Upper lobe of right lung (tissue), 1 donor: Measurements from ENCODE around the gene SLC10A7. TPM values are rescaled to one million over a fixed set of nuclear protein-coding genes. Genes with fewer than 3 reads are reported as not detected.

ENCODE experiments used
- ATAC-seq: fragments of 200-7000 bp; cut with Tn5 transposase; one replicate; pipeline ENCODE4 v1.9.1; 2020; ENCODE audit warnings: mild to moderate bottlenecking, moderate library complexity
- DNase-seq: peaks from one replicate; pipeline ENCODE4 v3.0.0-alpha.2; 2020
- H3K27ac ChIP-seq: fragments of 200-600 bp; one replicate; pipeline ENCODE4 v1.8.0; 2022
- H3K27me3 ChIP-seq: fragments of 200-600 bp; one replicate; pipeline ENCODE4 v1.8.0; 2022; ENCODE audit warnings: mild to moderate bottlenecking
- H3K36me3 ChIP-seq: fragments of 200-600 bp; one replicate; pipeline ENCODE4 v1.8.0; 2022
- H3K4me1 ChIP-seq: fragments of 200-600 bp; one replicate; pipeline ENCODE4 v1.8.0; 2022
- H3K4me3 ChIP-seq: fragments of 200-600 bp; one replicate; pipeline ENCODE4 v1.8.0; 2022; ENCODE audit warnings: mild to moderate bottlenecking
- H3K9me3 ChIP-seq: fragments of 200-600 bp; one replicate; pipeline ENCODE4 v1.8.0; 2022
- CTCF ChIP-seq: fragments of 200-600 bp; IDR thresholded peaks from one replicate; pipeline ENCODE4 v1.8.0; 2022; ENCODE audit warnings: antibody characterized with exemption
- intact Hi-C: fragments of 100-400 bp; cut with DNase I; formaldehyde crosslinking; loops from one replicate; pipeline ENCODE4 v1.11.0; 2022
- total RNA-seq: library from RNA; stranded (reverse); fragmentation: NEBNext Ultra II Directional; extraction: Animal tissue kit (Norgen Biotek cat#: 25700); gene quantifications from one replicate; pipeline ENCODE4 v1.2.1, GENCODE V29; 2021
- donor health status: DM: no; HTN: yes; CAD: no; lungs with severe emphysema.

The SLC10A7 gene
- total RNA-seq, 1 donor from 2014 or later, result 19.3 TPM

GRCh38 chr4:146255463-146255862 is 266.3 kb downstream of the SLC10A7 start:
- no peaks in the 10 kb centered on the region for H3K4me1 ChIP-seq
- no peaks in the 10 kb centered on the region for H3K27me3 ChIP-seq
- ATAC-seq, result no peak
- H3K4me3 ChIP-seq, result no peak overlapping the region
- no peak for TF ChIP-seq CTCF
- H3K36me3 ChIP-seq, result peaks cover 8% of the 10 kb centered on the region
- no peaks in the 10 kb centered on the region for H3K9me3 ChIP-seq
- DNase-seq, result no peak
- intact Hi-C loops, result no loop called here
- no peak overlapping the region for H3K27ac ChIP-seq

- Histone ChIP-seq H3K27ac (no peak overlapping the region), H3K27me3 (no peaks in the 10 kb centered on the region), H3K36me3 (peaks cover 3% of the 10 kb centered on the region), H3K4me1 (no peaks in the 10 kb centered on the region), H3K9me3 (no peaks in the 10 kb centered on the region), H3K4me3 (no peak overlapping the region)
- intact Hi-C loops, result no loop called here
- ATAC-seq (no peak), DNase-seq (no peak)
- TF ChIP-seq CTCF, result no peak
Measured at GRCh38 chr4:146252969-146253611, 268.6 kb downstream of the SLC10A7 start.

GRCh38 chr4:146247356-146247755 is 274.4 kb downstream of the SLC10A7 start:
- no peaks in the 10 kb centered on the region for H3K9me3 ChIP-seq
- H3K4me1 ChIP-seq, result peaks cover 16% of the 10 kb centered on the region
- H3K27ac ChIP-seq, result no peak overlapping the region
- DNase-seq (no peak), ATAC-seq (no peak)
- no peak for TF ChIP-seq CTCF
- H3K36me3 ChIP-seq, result no peaks in the 10 kb centered on the region
- H3K27me3 ChIP-seq, result no peaks in the 10 kb centered on the region
- intact Hi-C loops, result no loop called here
- no peak overlapping the region for H3K4me3 ChIP-seq

- H3K4me3 ChIP-seq, result no peak overlapping the region
- TF ChIP-seq CTCF, result no peak
- DNase-seq, result no peak
- H3K27ac ChIP-seq, result no peak overlapping the region
- H3K27me3 ChIP-seq, result no peaks in the 10 kb centered on the region
- H3K36me3 ChIP-seq, result no peaks in the 10 kb centered on the region
- peaks cover 24% of the 10 kb centered on the region for H3K4me1 ChIP-seq
- intact Hi-C loops, result no loop called here
- ATAC-seq, result no peak
- H3K9me3 ChIP-seq, result no peaks in the 10 kb centered on the region
Measured at GRCh38 chr4:146246381-146246780, 275.4 kb downstream of the SLC10A7 start.

GRCh38 chr4:146245850-146246249 is 275.9 kb downstream of the SLC10A7 start:
- H3K4me1 ChIP-seq, result peaks cover 28% of the 10 kb centered on the region
- no peaks in the 10 kb centered on the region for H3K9me3 ChIP-seq
- DNase-seq (no peak), ATAC-seq (peak; percentile 8)
- no peaks in the 10 kb centered on the region for H3K27me3 ChIP-seq
- TF ChIP-seq CTCF, result no peak
- intact Hi-C loops, result no loop called here
- no peak overlapping the region for H3K4me3 ChIP-seq
- no peak overlapping the region for H3K27ac ChIP-seq
- H3K36me3 ChIP-seq, result no peaks in the 10 kb centered on the region

- H3K27me3 ChIP-seq, result no peaks in the 10 kb centered on the region
- no peaks in the 10 kb centered on the region for H3K9me3 ChIP-seq
- no peaks in the 10 kb centered on the region for H3K36me3 ChIP-seq
- peaks cover 28% of the 10 kb centered on the region for H3K4me1 ChIP-seq
- TF ChIP-seq CTCF, result no peak
- intact Hi-C loops, result no loop called here
- ATAC-seq, result no peak
- H3K27ac ChIP-seq, result no peak overlapping the region
- no peak overlapping the region for H3K4me3 ChIP-seq
- DNase-seq, result no peak
Measured at GRCh38 chr4:146245246-146245645, 276.5 kb downstream of the SLC10A7 start.
